Esophagus muscularis mucosa (tissue), 4 donors: ENCODE measurements around the gene SEC61A1. TPM values are rescaled to one million over a fixed set of nuclear protein-coding genes. Genes with fewer than 3 reads are reported as not detected.

Experiments
- DNase-seq: peaks from one replicate; pipeline ENCODE4 v3.0.0-alpha.2; 2017; ENCODE audit errors: extremely low spot score
- H3K27ac ChIP-seq, 4 donors: fragments of 200-600 bp; sonication (generic); replicated peaks in 1 of 4; 1 replicate in 3 of 4; 2 replicates in 1 of 4; pipeline ENCODE4 v1.5.1; 2016 to 2019; ENCODE audit warnings: mild to moderate bottlenecking in 1 of 4
- H3K27me3 ChIP-seq, 4 donors: fragments of 200-600 bp; sonication (generic); one replicate each; pipeline versions ENCODE4 v1.5.1 to v1.6.0; 2016 to 2019
- H3K36me3 ChIP-seq, 4 donors: fragments of 200-600 bp; sonication (generic); one replicate each; pipeline ENCODE4 v1.5.1; 2016 to 2019
- H3K4me1 ChIP-seq, 4 donors: fragments of 200-600 bp; sonication (generic); one replicate each; pipeline ENCODE4 v1.5.1; 2016 to 2019
- H3K4me3 ChIP-seq, 4 donors: fragments of 200-600 bp; sonication (generic); 1 replicate in 2 of 4; 2 replicates in 2 of 4; pipeline ENCODE4 v1.5.1; 2016 to 2019; ENCODE audit warnings: mild to moderate bottlenecking in 4 of 4, moderate library complexity in 1 of 4
- H3K9me3 ChIP-seq, 4 donors: fragments of 200-600 bp; sonication (generic); 1 replicate in 3 of 4; 2 replicates in 1 of 4; pipeline ENCODE4 v1.5.1; 2016 to 2019
- EP300 ChIP-seq: sonication (generic); formaldehyde crosslinking; IDR thresholded peaks from one replicate; pipeline ENCODE4 v1.6.1; 2017; ENCODE audit warnings: antibody characterized with exemption
- POLR2A ChIP-seq: fragments of 450-650 bp; IDR thresholded peaks from one replicate; pipeline ENCODE4 v1.6.1; 2017; ENCODE audit warnings: antibody characterized with exemption, moderate library complexity, mild to moderate bottlenecking, low read depth
- POLR2AphosphoS5 ChIP-seq, 2 donors: sonication (generic); formaldehyde crosslinking; IDR thresholded peaks; one replicate each; pipeline ENCODE4 v1.6.1; 2017; ENCODE audit warnings: antibody characterized with exemption in 2 of 2
- WGBS: methylation state at CpG from one replicate; pipeline ENCODE4 v1.1.5; 2018; 5-methylcytosine and 5-hydroxymethylcytosine counted together
- intact Hi-C: fragments of 100-400 bp; cut with DNase I; formaldehyde crosslinking; loops from one replicate; pipeline ENCODE4 v1.15.1; 2023
- total RNA-seq, 4 donors: library from RNA; depleted of rRNA; stranded (reverse); fragments of >200 nt; gene quantifications; one replicate each; pipeline versions ENCODE4 v1.1.0 to v1.2.1, GENCODE V29; 2016
- TF ChIP-seq, protein P1 (sequence below), 3 experiments: fragments of 200-600 bp in 2 of 3; fragments of 450-650 bp in 1 of 3; sonication (generic) in 2 of 3; IDR thresholded peaks; one replicate each; pipeline ENCODE4 v1.5.1; 2017 to 2019; ENCODE audit warnings: antibody characterized with exemption in 3 of 3, mild to moderate bottlenecking in 2 of 3, moderate library complexity in 1 of 3

The SEC61A1 gene
- total RNA-seq, 4 donors from 2014 or later, result 67.7 to 110 (median 89.6) TPM

DNA sequence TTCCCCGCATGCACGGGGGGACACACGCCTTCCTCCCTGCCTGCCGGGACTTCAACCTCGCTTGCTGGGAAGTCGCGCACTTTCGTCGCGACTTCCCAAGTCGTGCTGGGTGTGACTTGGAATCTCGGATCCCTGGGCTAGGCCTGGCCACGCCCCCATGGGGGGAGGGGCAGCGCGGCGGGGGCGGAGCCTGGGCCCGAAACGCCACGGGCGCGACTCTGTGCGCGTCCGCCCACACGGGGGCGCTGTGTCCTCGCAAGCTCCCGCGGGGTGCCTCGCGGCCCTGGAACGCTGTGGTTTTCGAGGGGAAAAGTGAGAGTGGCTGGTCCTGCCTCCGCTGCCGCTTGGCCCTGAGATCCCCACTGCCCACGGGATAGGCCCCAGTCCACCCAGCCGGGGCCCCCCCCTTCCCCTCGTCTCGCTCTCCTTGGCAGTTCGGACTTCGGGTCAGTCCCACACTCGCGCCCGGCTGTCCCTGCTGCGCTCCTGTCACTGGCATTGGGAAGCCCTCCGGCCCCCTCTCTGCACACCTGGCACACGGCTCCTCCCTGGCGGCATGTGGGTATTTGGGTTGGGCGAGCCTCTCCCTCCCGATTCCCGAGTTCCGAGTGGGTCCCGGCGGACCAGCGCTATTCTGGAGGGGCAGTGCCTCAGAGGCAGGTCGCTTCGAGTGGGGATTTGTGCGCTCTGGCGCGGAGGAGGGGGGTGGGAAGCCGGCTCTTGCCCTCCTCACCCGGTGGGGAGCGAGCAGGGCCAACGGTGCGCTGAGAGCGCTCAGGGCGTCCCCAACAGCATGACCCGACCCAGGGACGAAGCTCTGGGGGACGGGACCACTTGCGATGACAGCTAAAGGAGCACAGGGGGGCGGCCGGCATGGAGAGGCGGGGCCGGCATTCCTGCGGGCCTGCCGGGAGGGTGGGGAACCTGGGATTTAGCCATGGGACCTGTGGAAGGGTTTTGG lies 23.6 kb downstream of the SEC61A1 start:
- DNase-seq, result no peak
- intact Hi-C loops, result loop anchor here (5.0 kb wide), 4 partner anchors 46 to 531 kb away; partner anchors contain the start of genes EEFSEC and RUVBL1
- Histone ChIP-seq H3K27ac (peak overlapping the region; percentile 60 to 77 (median 69)), H3K27me3 (no peaks in the 10 kb centered on the region), H3K36me3 (peaks cover 10 to 36% (median 28%) of the 10 kb centered on the region in 4 donors), H3K4me3 (peak overlapping the region; percentile 56 to 67 (median 60)), H3K9me3 (no peaks in the 10 kb centered on the region), H3K4me1 (peaks cover 32 to 39% (median 38%) of the 10 kb centered on the region in 4 donors)
- TF ChIP-seq, protein P1, sequence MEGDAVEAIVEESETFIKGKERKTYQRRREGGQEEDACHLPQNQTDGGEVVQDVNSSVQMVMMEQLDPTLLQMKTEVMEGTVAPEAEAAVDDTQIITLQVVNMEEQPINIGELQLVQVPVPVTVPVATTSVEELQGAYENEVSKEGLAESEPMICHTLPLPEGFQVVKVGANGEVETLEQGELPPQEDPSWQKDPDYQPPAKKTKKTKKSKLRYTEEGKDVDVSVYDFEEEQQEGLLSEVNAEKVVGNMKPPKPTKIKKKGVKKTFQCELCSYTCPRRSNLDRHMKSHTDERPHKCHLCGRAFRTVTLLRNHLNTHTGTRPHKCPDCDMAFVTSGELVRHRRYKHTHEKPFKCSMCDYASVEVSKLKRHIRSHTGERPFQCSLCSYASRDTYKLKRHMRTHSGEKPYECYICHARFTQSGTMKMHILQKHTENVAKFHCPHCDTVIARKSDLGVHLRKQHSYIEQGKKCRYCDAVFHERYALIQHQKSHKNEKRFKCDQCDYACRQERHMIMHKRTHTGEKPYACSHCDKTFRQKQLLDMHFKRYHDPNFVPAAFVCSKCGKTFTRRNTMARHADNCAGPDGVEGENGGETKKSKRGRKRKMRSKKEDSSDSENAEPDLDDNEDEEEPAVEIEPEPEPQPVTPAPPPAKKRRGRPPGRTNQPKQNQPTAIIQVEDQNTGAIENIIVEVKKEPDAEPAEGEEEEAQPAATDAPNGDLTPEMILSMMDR (IDR thresholded peaks at IDR 0.05), result peak in 2 of 3 experiments; percentile 94 to 97
- TF ChIP-seq EP300, result no peak
- no peak for TF ChIP-seq POLR2A
- peak; percentile 62 to 85 for TF ChIP-seq POLR2AphosphoS5 (IDR thresholded peaks at IDR 0.05)
- 1% methylated on average over 40 of the region's 78 CpGs for WGBS

DNA sequence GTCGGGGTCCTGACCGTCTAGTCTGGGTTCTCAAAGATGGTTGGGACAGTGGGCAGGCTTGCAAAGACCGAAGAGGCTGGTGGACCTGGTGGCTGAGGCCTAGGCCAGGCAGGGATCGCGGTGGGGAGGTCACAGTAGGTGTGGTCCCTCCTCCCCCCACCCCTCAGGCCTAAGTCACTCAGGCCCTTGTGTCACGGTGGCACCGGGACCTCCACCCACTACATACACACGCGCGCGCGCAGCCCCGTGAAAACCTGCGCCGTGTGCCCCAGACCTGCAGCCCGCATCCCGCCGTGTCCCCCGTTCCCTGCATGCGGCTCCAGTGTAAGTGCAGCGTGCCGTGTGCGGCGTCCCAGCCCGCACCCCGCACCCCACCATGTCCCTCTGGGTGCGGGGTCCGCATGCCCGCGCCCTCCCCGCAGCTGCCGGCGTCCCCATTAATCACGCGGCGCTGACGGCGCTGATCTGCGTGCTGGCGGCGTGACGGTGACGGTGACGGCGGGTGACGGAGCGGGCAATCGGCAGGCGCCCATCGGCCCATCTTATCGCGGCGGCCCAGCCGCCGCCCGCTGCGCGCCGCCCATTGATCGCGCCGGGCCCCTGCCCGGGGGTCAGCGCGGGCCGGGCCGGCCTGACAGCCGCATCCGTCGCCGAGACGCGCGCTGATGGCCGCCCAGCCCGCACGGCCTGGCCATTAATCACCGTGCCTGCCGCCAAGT lies 24.4 kb downstream of the SEC61A1 start:
- WGBS, result no CpG with 5 or more reads among the region's 79 CpGs
- TF ChIP-seq POLR2AphosphoS5 (IDR thresholded peaks at IDR 0.05), result peak in 1 of 2 donors; percentile 40
- TF ChIP-seq POLR2A, result no peak
- DNase-seq, result no peak
- Histone ChIP-seq H3K9me3 (no peaks in the 10 kb centered on the region), H3K4me1 (peaks cover 32 to 47% (median 41%) of the 10 kb centered on the region in 4 donors), H3K27me3 (no peaks in the 10 kb centered on the region), H3K27ac (peak overlapping the region; percentile 60 to 77 (median 69)), H3K36me3 (peaks cover 4 to 36% (median 20%) of the 10 kb centered on the region in 4 donors), H3K4me3 (peak overlapping the region; percentile 56 to 67 (median 60))
- intact Hi-C loops, result loop anchor here (5.0 kb wide), 4 partner anchors 46 to 531 kb away; partner anchors contain the start of genes EEFSEC and RUVBL1

DNA sequence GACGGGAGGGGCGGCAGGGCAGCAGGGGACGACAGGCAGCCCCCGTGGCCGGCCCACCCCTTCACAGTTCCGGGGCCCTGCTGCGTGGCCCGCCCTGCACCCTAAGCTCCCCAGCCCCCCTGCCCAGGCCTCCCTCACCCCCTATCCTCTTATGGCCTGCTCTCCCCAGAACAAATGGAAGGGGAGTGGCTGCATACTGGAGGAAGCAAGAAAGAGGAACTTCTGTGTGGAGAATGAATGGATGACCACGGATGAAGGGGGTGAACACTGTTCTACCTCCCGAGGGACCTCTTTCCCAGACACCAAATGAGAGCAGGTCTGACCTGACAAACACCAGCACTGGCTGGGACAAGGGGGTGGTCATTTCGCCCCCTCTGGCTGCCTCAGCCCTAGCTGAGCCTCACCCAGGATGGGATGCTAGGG lies 25.0 kb downstream of the SEC61A1 start:
- H3K9me3 ChIP-seq, result no peaks in the 10 kb centered on the region
- DNase-seq, result no peak

DNA sequence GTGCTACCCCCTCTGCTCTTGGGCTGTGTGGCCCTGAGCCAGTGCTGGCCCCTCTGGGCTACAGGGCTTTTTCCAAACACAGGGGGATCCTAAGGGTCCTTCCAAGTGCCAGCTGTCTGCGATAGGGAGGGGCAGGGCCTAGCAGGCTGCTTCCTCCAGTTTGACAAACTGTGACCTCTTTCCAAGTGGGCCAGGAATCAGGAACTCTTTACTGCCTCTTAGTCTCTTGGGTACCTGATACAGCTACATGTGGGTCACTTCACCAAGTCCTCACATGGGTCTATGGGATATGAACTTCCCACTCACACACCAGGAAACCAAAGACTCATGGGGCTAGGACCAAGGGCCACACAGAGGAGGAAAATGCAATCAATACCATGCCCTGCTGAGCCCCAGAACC lies 25.4 kb downstream of the SEC61A1 start:
- Histone ChIP-seq H3K27me3 (no peaks in the 10 kb centered on the region), H3K27ac (peak overlapping the region in 2 of 4 donors; percentile 69 to 77), H3K4me1 (peaks cover 39 to 53% (median 44%) of the 10 kb centered on the region in 4 donors), H3K4me3 (no peak overlapping the region), H3K36me3 (peaks cover under 1 to 36% (median 14%) of the 10 kb centered on the region in 4 donors), H3K9me3 (no peaks in the 10 kb centered on the region)
- DNase-seq, result no peak
- WGBS, result 83% methylated on average over 1 of the region's 1 CpG
- intact Hi-C loops, result loop anchor here (5.0 kb wide), 4 partner anchors 45 to 530 kb away; partner anchors contain the start of genes EEFSEC and RUVBL1
- no peak for TF ChIP-seq EP300
- TF ChIP-seq, protein P1 (IDR thresholded peaks at IDR 0.05), result no peak
- no peak for TF ChIP-seq POLR2A
- TF ChIP-seq POLR2AphosphoS5 (IDR thresholded peaks at IDR 0.05), result no peak

More for the DNA sequence above, 25.0 kb downstream of the SEC61A1 start:
- Histone ChIP-seq H3K4me1 (peaks cover 37 to 49% (median 41%) of the 10 kb centered on the region in 4 donors), H3K4me3 (peak overlapping the region; percentile 56 to 67 (median 60)), H3K36me3 (peaks cover 4 to 36% (median 16%) of the 10 kb centered on the region in 4 donors), H3K27me3 (no peaks in the 10 kb centered on the region), H3K27ac (peak overlapping the region in 3 of 4 donors; percentile 60 to 77 (median 69))
- TF ChIP-seq POLR2AphosphoS5 (IDR thresholded peaks at IDR 0.05), result no peak
- TF ChIP-seq EP300, result no peak
- TF ChIP-seq POLR2A, result no peak
- TF ChIP-seq, protein P1 (IDR thresholded peaks at IDR 0.05), result no peak
- WGBS, result 12% methylated on average over 5 of the region's 11 CpGs
- intact Hi-C loops, result loop anchor here (5.0 kb wide), 4 partner anchors 45 to 530 kb away; partner anchors contain the start of genes EEFSEC and RUVBL1
